ENCODE data around the gene ACER3. TPM values are rescaled to one million over a fixed set of nuclear protein-coding genes. Genes with fewer than 3 reads are reported as not detected.

Gene ACER3
- total RNA-seq, 1 donor from 2014 or later, result 14.7 TPM

DNA sequence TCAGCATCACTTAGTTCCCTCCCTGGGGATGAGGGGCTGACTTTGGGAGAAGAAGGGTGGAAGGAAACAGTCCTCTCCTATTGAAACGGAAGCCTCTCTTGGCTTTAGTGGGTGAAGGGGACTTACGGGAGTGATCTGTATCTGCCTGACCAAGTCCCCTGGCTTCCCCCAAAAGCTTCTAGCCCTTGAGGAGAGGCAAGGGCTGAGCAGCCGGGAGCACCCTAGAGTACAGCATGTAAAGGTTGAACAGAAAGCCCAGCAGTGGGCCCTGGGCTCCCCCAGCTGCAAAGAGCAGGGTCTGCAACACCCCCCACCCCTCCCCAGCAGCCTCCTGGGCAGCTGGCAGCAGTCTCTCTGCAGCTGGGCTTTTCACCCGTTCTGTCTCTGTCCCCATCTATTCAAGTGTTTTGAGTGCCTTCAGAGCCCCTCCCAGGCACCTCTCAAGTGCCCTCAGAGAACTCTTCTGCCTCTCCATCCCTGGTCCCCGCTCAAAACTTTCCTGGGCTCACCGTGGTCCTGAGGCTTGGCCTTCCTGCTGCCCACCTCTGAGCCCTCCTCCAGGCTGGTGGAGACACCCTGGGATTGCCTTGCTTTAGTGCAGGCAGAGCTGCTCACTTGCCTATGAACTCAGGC lies 208.7 kb downstream of the ACER3 start:
- no peak for FAIRE-seq
- no peak for DNase-seq (ENCODE audit: low spot score in 2 of 2)

DNA sequence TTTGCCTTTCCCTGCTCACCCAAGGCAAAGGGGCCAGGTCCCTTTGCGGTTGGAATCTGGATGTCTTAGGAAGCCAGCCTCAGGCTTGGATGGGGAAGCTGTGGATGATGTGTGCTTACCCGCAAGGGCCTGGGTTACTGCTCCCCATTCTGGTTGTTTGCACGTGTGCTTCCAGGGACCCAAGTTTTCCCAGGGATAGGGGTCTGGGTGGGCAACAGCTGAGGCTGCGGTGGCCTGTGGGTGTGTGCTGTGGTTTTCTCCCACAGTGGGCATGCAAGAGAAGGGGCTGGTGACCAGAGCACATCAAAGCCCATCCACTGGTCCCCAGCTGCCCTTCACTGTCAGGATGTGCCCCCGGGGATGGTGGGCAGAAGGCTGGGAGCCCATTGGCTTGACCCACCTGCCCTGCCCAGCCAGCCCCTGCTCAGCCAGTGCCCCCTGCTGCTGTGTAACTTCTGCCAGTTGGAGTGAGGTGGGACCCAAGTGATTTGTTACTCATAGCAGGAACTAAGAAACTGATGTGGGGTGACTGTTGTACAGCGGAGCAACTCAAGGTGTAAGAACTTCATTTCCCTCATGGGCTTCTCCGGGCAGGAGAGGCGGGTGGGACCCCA lies 209.4 kb downstream of the ACER3 start:
- FAIRE-seq (no peak), DNase-seq (ENCODE audit: low spot score in 2 of 2) (no peak)

DNA sequence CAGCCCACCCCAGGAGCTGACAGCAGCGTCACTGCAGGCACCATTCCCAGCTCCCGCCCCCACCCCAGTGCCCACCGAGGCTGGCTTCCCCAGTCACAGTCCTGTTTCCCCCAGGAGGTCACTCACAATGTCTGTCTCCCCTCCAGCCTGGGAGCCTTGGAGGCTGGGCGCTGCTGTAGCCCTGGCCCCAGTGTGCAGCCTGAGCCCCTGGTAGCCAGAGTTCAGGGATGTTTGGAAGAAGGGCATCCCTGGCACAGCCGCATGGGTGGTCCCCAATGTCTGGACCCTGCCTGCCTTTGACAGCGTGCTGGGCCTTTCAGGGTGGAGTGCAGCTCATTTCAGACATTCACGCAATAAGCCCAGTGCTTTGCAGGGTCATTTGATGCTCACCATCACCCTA lies 210.4 kb downstream of the ACER3 start:
- FAIRE-seq, result no peak
- no peak for DNase-seq (ENCODE audit: low spot score in 2 of 2)

DNA sequence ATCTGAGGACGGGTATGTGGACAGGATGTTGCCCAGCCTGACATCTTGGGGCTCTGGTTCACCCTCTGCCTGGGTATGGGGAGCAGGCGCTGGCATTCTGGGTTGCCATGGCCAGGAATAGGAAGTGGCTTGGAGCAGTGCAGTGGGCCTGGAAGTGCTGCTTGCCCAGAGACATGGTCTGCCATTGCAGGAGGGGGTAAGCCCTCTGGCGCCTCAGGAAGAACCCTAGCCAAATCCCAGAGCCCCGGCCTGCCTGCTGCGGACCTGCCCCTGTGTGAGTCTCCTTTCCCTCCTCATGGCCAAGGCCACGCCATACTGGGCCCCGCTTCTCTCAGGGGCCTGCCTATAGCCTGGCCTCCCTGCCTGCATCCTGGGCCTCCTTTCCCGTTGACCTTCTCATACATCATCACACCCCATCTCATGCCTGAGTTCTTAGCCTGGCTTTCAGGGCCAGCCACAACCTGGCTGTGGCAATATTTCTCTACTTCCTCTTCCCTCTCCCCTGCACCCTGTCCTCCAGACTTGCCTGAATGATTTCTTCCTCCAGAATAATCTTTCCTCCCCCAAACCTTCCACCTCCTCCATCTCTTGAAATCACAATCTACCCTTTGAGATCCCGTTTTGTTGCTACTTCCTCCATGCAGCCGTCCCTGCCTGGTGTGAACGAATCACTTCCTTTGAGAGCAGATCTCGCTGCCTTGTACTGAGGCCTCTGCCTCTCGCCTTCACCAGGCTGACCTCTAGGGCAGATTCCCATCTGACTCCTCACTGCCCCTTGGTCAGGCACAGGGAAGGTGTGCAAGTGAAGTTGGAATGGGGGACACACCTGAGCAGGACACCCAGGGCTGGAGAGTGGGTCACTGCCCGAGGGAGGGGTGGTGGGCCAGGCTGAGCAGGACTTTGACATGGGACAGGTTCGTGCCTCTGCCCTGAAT lies 211.2 kb downstream of the ACER3 start:
- DNase-seq (ENCODE audit: low spot score in 2 of 2), result no peak
- FAIRE-seq, result no peak

DNA sequence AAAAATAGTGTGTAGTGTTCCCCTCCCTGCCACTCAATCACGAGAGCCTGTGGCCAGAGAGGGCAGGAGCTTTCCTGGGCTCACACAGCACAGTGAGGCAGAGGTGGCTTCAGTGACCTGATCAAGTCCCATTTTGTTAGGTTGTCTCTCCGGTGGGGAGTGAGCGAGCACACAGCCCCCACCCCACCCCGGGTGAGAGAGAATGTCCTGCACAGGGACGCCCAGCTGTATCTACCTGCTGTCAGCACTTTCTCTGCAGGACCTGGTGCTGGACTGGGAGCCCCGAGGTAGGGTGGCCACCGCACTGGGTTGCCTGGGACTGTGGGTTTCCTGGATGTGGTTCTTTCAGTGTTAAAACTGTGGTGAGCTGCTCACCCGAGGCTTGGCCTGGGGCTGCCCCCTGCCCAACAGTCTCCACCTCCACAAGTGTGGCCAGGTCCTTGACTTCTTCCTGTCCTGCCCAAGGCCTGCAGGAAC lies 212.2 kb downstream of the ACER3 start:
- DNase-seq (ENCODE audit: low spot score in 2 of 2) (no peak), FAIRE-seq (no peak)

DNA sequence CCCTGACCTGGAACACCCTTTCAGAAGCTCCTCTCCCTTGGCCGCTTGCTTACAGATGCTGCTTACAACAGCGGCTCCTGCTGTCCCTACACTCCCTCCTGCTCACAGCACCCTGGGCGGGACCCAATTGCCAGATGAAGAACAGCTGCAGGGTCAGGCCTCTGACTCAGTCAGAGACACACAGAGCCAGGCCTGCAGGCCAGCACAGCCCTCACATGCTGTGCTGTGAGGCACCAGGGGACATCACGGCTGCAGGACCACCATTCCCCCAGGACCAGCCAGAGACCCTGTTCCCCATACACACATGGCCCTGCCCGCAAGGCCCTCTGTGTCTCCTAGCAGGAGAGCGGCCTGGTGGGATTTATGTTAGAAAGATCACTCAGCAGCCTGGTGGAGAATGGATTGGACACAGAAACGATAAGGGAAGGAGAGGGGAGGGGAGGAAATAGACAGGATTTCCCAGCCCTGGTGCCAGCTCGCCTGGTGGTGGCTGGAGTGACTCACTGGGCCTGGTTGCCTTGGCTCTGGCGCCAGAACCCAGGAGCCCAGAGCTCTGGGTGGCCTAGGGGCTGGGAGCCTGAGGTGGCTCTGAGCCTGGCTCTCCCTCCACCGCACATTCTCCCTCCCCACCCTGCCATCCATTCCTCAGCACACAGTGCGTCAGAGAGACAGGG lies 212.7 kb downstream of the ACER3 start:
- DNase-seq (ENCODE audit: low spot score in 2 of 2) (peak in 1 of 2 donors; percentile 70), FAIRE-seq (no peak)

DNA sequence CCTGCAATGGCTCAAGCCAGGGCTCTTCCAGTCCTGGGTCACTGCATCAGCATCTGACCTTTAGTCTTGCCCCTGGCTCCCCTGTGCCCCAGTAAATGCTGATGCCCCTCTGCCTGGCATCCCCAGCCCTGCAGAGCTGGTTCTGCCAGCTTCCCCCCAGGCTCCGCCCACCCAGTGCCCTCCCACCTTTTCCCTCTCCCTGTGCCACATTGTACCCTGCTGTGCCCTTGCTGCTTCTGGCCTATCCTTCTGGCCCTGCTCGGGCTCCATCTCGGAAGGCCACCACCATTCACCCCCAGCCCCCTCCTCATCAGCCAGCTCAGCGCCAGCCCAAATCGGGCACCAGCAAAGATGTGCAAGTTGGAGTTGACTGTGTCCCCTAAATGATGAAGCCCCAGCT lies 213.5 kb downstream of the ACER3 start:
- no peak for DNase-seq (ENCODE audit: low spot score in 2 of 2)
- no peak for FAIRE-seq

DNA sequence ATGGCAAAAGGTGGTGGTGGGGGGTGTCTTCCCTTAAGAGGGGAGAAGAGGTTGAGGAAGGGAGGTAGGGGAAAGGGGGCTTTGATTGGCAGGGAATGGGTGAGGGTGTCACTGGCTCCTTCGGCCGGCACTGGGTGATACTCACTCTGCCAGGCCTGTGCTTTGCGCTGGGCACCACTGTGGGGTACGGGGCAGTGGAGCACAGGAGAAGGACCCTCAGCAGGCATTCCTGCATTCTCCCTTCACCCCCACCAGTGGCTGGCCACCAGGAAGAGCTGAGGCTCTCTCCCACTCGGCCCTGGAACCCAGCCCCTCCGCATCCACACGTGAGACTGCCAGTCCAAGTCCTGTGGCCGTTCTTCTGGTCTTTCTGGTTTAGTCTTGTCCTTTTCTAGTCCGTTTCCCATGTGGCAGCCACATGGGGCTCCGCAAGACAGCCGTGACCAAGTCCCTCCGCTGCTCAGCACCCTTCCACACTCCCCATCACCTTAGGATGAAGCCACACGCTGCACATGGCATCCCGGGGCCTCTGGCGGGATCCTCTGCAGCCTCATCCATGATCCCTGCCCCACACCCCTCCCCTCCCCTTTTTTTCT lies 214.0 kb downstream of the ACER3 start:
- FAIRE-seq (no peak), DNase-seq (ENCODE audit: low spot score in 2 of 2) (no peak)

DNA sequence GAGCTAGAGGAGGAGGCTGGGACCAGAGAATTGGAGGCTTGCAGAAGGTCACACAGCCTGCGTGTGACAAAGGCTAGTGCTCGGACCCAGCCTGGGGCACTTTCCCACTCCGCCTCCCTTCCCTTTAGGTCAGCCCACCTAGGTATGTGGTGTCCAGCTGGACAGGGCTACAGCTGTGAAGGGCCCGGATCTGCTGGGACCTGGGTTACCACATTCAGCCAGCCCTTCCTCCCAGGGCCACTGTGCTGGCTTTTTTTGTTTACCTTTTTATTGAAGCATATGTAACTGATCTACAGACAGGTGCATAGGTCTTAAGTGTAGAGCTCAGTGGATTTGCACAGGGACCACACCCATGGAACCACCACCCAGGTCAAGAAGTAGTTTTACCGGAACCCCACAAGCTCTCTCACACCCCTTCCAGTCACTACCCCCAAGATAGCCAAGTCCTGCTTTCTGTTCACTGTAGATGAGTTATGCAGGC lies 214.7 kb downstream of the ACER3 start:
- DNase-seq (ENCODE audit: low spot score in 2 of 2), result no peak
- no peak for FAIRE-seq

Other genes starting within 250 kb of the ACER3 start
- gene LRRC32, start 190.2 kb upstream of the ACER3 start, total RNA-seq, result 0.41 TPM
- gene TSKU, start 77.6 kb upstream of the ACER3 start, total RNA-seq, result 4.9 TPM
- gene B3GNT6, start 173.5 kb downstream of the ACER3 start, total RNA-seq, result not detected
- 8.6 TPM for gene CAPN5, start 206.1 kb downstream of the ACER3 start, total RNA-seq
- not detected for gene OMP, start 241.9 kb downstream of the ACER3 start, total RNA-seq

All from frontal cortex (tissue), 4 donors.